Testis (tissue), 3 donors: ENCODE results near the gene SHOC1. TPM values are rescaled to one million over a fixed set of nuclear protein-coding genes. Genes with fewer than 3 reads are reported as not detected.

Source experiments
- DNase-seq: peaks from one replicate; pipeline ENCODE4 v3.0.0-alpha.2; 2019
- H3K27ac ChIP-seq, 2 donors: fragments of 200-600 bp; sonication (generic); one replicate each; pipeline ENCODE4 v1.5.1; 2019
- H3K27me3 ChIP-seq: fragments of 200-600 bp; sonication (generic); one replicate; pipeline ENCODE4 v1.5.1; 2019
- H3K36me3 ChIP-seq: fragments of 200-600 bp; sonication (generic); one replicate; pipeline ENCODE4 v1.5.1; 2017; ENCODE audit warnings: low read depth; ENCODE audit errors: missing control alignments
- H3K4me1 ChIP-seq: fragments of 200-600 bp; sonication (generic); one replicate; pipeline ENCODE4 v1.5.1; 2019
- H3K4me3 ChIP-seq, 2 donors: fragments of 200-600 bp; sonication (generic); one replicate each; pipeline ENCODE4 v1.5.1; 2017 to 2019
- H3K9me3 ChIP-seq: fragments of 200-600 bp; sonication (generic); one replicate; pipeline ENCODE4 v1.5.1; 2017
- POLR2A ChIP-seq: fragments of 450-650 bp; IDR thresholded peaks from one replicate; pipeline ENCODE4 v1.6.1; 2017; ENCODE audit warnings: antibody characterized with exemption, mild to moderate bottlenecking, moderate library complexity
- WGBS, 2 donors: methylation state at CpG; one replicate each; pipeline ENCODE4 v1.1.5; 2018; 5-methylcytosine and 5-hydroxymethylcytosine counted together
- intact Hi-C: fragments of 100-400 bp; cut with DNase I; formaldehyde crosslinking; loops from one replicate; pipeline ENCODE4 v1.15.1; 2023; ENCODE audit warnings: low total_unique reads
- polyA plus RNA-seq: library from polyadenylated mRNA; stranded (reverse); fragments of 350-450 nt; fragmentation: Illumina TruSeq; extraction: RNeasy Lipid Tissue Mini Kit (QIAGEN cat#74804); gene quantifications from one replicate; pipeline ENCODE4 v1.2.3, GENCODE V29; 2014; ENCODE audit warnings: low read depth, low replicate concordance; ENCODE audit not compliant: insufficient read depth
- small RNA-seq, 2 donors: library from RNA; depleted of rRNA; stranded (forward); fragments of <200 nt; gene quantifications; one replicate each; pipeline ENCODE3, GENCODE V24; 2016
- total RNA-seq, 2 donors: library from RNA; depleted of rRNA; stranded (reverse); fragments of >200 nt; gene quantifications; one replicate each; pipeline ENCODE4 v1.2.3, GENCODE V29; 2016
- TF ChIP-seq, protein P1 (sequence below), 3 experiments: fragments of 450-650 bp in 2 of 3; fragments of 200-600 bp in 1 of 3; sonication (generic) in 1 of 3; IDR thresholded peaks; one replicate each; pipeline ENCODE4 v1.5.1; 2016 to 2019; ENCODE audit warnings: antibody characterized with exemption in 3 of 3, mild to moderate bottlenecking in 2 of 3, moderate library complexity in 1 of 3

SHOC1 gene
- total and polyA plus RNA-seq, 3 donors from 2014 or later, result 14.9 to 36.8 (median 25.9) TPM

DNA sequence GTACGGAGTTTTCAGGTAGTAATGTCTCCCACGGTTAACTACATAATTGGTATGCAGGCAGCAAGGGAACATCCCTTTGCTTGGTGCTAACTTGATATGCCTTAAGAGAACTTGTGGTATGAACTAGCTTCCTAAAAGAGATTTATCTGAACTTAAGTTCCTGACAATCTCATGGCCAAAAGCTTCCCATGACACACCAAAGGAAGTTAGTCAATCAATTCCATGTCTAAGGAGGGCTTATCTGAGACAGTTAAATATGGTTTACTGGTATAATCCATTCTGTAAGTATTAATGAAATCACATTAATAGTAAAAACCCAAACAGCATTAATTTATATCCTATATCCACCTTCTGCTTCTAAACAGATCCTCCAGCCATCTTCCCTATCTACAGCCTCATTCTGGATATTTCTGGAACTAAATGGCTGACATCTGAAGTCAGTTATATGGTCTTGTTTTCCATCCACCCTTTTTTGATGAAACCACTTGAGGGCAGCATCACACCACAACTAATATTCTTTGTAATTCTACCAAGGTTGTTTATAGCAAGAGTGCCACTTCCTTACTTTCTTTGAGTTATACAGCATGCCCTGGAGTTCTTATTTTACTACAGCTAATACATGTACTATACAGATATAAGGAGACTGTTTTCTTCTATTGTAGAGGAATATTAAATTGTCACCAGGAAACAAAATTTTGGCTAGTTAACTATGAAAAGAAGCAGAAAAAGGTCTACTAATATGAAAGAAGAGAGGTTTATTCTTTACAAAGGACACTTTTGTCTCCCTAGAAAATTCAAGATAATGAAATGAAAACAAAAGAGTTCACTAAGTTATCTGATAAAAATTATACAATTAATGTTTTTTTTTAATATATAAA is 34.7 kb downstream of the SHOC1 start:
- 67 to 70% methylated on average over 2 of the region's 2 CpGs for WGBS, 2 donors

DNA sequence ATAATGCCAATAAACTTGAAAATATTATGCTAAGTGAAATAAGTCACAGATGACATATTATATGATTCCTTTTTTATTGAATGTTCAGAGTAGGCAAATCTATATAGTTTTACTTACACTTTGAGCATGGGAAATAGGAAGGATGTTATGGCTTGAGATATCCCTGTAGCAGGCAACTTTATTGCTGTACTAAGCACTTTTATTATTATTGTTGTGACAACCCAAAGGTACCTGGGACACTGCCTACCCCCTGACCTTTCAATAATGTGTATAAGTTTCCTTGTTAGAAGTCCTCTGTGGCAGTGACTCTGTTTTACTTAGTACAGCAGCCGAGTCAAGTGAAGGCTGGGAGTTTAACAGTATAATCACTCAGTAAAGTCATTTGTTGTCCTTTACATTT is 39.9 kb downstream of the SHOC1 start:
- H3K27me3 ChIP-seq, result no peaks in the 10 kb centered on the region
- 92 to 100% methylated on average over 1 of the region's 1 CpG for WGBS, 2 donors
- TF ChIP-seq, protein P1, sequence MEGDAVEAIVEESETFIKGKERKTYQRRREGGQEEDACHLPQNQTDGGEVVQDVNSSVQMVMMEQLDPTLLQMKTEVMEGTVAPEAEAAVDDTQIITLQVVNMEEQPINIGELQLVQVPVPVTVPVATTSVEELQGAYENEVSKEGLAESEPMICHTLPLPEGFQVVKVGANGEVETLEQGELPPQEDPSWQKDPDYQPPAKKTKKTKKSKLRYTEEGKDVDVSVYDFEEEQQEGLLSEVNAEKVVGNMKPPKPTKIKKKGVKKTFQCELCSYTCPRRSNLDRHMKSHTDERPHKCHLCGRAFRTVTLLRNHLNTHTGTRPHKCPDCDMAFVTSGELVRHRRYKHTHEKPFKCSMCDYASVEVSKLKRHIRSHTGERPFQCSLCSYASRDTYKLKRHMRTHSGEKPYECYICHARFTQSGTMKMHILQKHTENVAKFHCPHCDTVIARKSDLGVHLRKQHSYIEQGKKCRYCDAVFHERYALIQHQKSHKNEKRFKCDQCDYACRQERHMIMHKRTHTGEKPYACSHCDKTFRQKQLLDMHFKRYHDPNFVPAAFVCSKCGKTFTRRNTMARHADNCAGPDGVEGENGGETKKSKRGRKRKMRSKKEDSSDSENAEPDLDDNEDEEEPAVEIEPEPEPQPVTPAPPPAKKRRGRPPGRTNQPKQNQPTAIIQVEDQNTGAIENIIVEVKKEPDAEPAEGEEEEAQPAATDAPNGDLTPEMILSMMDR (IDR thresholded peaks at IDR 0.05), result no peak
- no peak for TF ChIP-seq POLR2A
- intact Hi-C loops, result loop anchor here (5.0 kb wide), 1 partner anchor 318 kb away; no protein-coding TSS in a partner anchor
- no peaks in the 10 kb centered on the region for H3K9me3 ChIP-seq
- H3K36me3 ChIP-seq, result no peaks in the 10 kb centered on the region
- no peaks in the 10 kb centered on the region for H3K4me1 ChIP-seq
- no peak for DNase-seq
- no peak overlapping the region for H3K27ac ChIP-seq
- H3K4me3 ChIP-seq, result no peak overlapping the region

More for the DNA sequence above, 34.7 kb downstream of the SHOC1 start:
- peak; percentile 65 for DNase-seq
- Histone ChIP-seq H3K4me1 (no peaks in the 10 kb centered on the region), H3K9me3 (no peaks in the 10 kb centered on the region), H3K4me3 (no peak overlapping the region), H3K27ac (peak overlapping the region; percentile 53 to 60), H3K27me3 (no peaks in the 10 kb centered on the region), H3K36me3 (no peaks in the 10 kb centered on the region)
- TF ChIP-seq, protein P1 (IDR thresholded peaks at IDR 0.05), result peak; percentile 50 to 69 (median 62)
- no peak for TF ChIP-seq POLR2A
- intact Hi-C loops, result loop anchor here (5.0 kb wide), 1 partner anchor 312 kb away; no protein-coding TSS in a partner anchor

DNA sequence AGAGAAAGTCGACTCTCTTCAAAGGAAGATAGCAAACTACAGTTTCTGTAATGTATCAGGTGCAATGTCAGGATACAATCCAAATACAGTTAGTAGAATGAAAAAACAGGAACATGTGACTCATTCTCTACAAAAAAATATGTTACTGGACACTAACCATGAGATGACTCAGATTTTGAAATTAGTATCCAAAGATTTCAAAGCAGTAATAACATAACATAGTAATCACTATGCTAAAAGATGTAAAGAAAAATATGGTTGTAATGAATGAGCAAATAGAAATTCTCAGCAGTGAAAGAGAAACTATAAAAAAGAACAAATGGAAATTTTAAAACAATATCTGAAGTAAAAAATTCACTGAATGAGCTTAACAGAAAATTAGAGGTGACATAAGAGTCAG is 42.3 kb downstream of the SHOC1 start:
- intact Hi-C loops, result no loop called here
- WGBS, 2 donors, result 83 to 100% methylated on average over 1 of the region's 1 CpG
- DNase-seq, result no peak
- Histone ChIP-seq H3K36me3 (no peaks in the 10 kb centered on the region), H3K27me3 (no peaks in the 10 kb centered on the region), H3K27ac (no peak overlapping the region), H3K4me1 (no peaks in the 10 kb centered on the region), H3K9me3 (no peaks in the 10 kb centered on the region), H3K4me3 (no peak overlapping the region)
- no peak for TF ChIP-seq POLR2A
- TF ChIP-seq, protein P1 (IDR thresholded peaks at IDR 0.05), result no peak

Small RNA genes within 50 kb of the gene (small RNA-seq; reads per million reads assigned to genes)
- gene RNU6-1013P, result 0 reads per million in 2 donors

Other genes starting within 250 kb of the SHOC1 start
- gene PTGR1, start 195.3 kb downstream of the SHOC1 start, total RNA-seq, result 10 to 100 TPM; 20.9 TPM
- gene PTGR1, start 195.3 kb downstream of the SHOC1 start, polyA plus RNA-seq, result 26.6 TPM
- 10 to 100 TPM; 15.7 to 15.9 TPM for gene DNAJC25, start 163.6 kb downstream of the SHOC1 start, total RNA-seq
- 10.0 TPM for gene DNAJC25, start 163.6 kb downstream of the SHOC1 start, polyA plus RNA-seq
- gene GNG10, start 133.3 kb downstream of the SHOC1 start, total RNA-seq, result 10 to 100 TPM; 37.1 to 38.3 TPM
- 35.9 TPM for gene GNG10, start 133.3 kb downstream of the SHOC1 start, polyA plus RNA-seq
- gene UGCG, start 101.9 kb upstream of the SHOC1 start, total RNA-seq, result 10 to 100 TPM; 29.0 to 38.6 TPM
- gene UGCG, start 101.9 kb upstream of the SHOC1 start, polyA plus RNA-seq, result 13.3 TPM